B cell (primary cell): ENCODE data around the gene DTX3. TPM values are rescaled to one million over a fixed set of nuclear protein-coding genes. Genes with fewer than 3 reads are reported as not detected.
"Not testable (repeated sequence)": the region's sequence is repeated elsewhere in the genome, so short reads cannot be mapped to it uniquely, and the experiment has no call there.

Experiments
- ATAC-seq: fragments of 200-7000 bp; cut with Tn5 transposase; one replicate; pipeline ENCODE4 v1.10.0; 2021; ENCODE audit warnings: low read depth, mild to moderate bottlenecking, moderate number of reproducible peaks, moderate library complexity
- CTCF ChIA-PET: fragments of 350-600 bp; sonication (Branson Sonifier 250); formaldehyde crosslinking; loops from one replicate; lab custom pipeline; 2021; ENCODE audit warnings: antibody characterized with exemption, inconsistent platforms; lab: Charles Lee
- POLR2A ChIA-PET: fragments of 350-600 bp; sonication (Branson Sonifier 250); formaldehyde crosslinking; loops from one replicate; lab custom pipeline; 2021; ENCODE audit warnings: antibody characterized with exemption; lab: Charles Lee
- DNase-seq: peaks from one replicate; pipeline ENCODE4 v3.0.0; 2013
- H2AFZ ChIP-seq: 2 replicates; pipeline ENCODE4 v1.6.1; 2012; ENCODE audit warnings: mild to moderate bottlenecking, low read depth, low read length; ENCODE audit not compliant: insufficient read depth, poor library complexity, severe bottlenecking
- H3K27ac ChIP-seq, 2 donors: 1 replicate in 1 of 2; 2 replicates in 1 of 2; pipeline ENCODE4 v1.5.1; 2012 to 2013; ENCODE audit warnings: low read length in 2 of 2, mild to moderate bottlenecking in 2 of 2, moderate library complexity in 1 of 2
- H3K27me3 ChIP-seq, 4 experiments: fragments of 200-600 bp in 1 of 4; sonication (generic) in 1 of 4; replicated peaks in 1 of 4; 1 replicate in 2 of 4; 2 replicates in 2 of 4; pipeline versions ENCODE4 v1.6.1 to v1.7.0; 2013 to 2016; ENCODE audit warnings: low read length in 3 of 4, mild to moderate bottlenecking in 2 of 4, mixed read lengths in 1 of 4, moderate library complexity in 1 of 4; ENCODE audit not compliant: insufficient read depth in 4 of 4, control insufficient read depth in 3 of 4; ENCODE audit errors: control extremely low read depth in 1 of 4
- H3K36me3 ChIP-seq, 2 experiments: replicated peaks in 1 of 2; 1 replicate in 1 of 2; 2 replicates in 1 of 2; pipeline versions ENCODE4 v1.6.1 to v1.7.1; 2013; ENCODE audit warnings: low read length in 1 of 2; ENCODE audit not compliant: insufficient read depth in 2 of 2, control insufficient read depth in 1 of 2; ENCODE audit errors: control extremely low read depth in 1 of 2, extremely low read depth in 1 of 2
- H3K4me1 ChIP-seq, 2 donors: fragments of 200-600 bp in 1 of 2; sonication (generic) in 1 of 2; 1 replicate in 1 of 2; 2 replicates in 1 of 2; pipeline versions ENCODE4 v1.5.1 to v1.6.1; 2013 to 2017; ENCODE audit warnings: low read length in 2 of 2; ENCODE audit not compliant: control insufficient read depth in 2 of 2, insufficient read depth in 2 of 2
- H3K4me2 ChIP-seq: replicated peaks from 2 replicates; pipeline ENCODE3; 2012; ENCODE audit warnings: mild to moderate bottlenecking, low read depth, low read length; ENCODE audit not compliant: poor library complexity, severe bottlenecking
- H3K4me3 ChIP-seq, 5 experiments: fragments of 200-600 bp in 1 of 5; sonication (generic) in 1 of 5; 1 replicate in 3 of 5; 2 replicates in 2 of 5; pipeline versions ENCODE4 v1.5.1 to v1.7.0; 2011 to 2016; ENCODE audit warnings: low read length in 4 of 5, mild to moderate bottlenecking in 4 of 5, low read depth in 2 of 5, control low read depth in 1 of 5, moderate library complexity in 1 of 5; ENCODE audit not compliant: insufficient read depth in 1 of 5; ENCODE audit errors: control extremely low read depth in 1 of 5, extremely low read depth in 1 of 5
- H3K79me2 ChIP-seq: fragments of 200-600 bp; sonication (generic); one replicate; pipeline ENCODE4 v1.6.0; 2016; ENCODE audit warnings: low read length; ENCODE audit not compliant: control insufficient read depth, insufficient read depth
- H3K9ac ChIP-seq: fragments of 200-600 bp; sonication (generic); 2 replicates; pipeline ENCODE4 v1.6.1; 2017; ENCODE audit warnings: mild to moderate bottlenecking, low read length, moderate library complexity
- H3K9me3 ChIP-seq, 3 donors: one replicate each; pipeline versions ENCODE4 v1.6.1 to v1.7.1; 2013; ENCODE audit warnings: low read length in 2 of 3; ENCODE audit not compliant: control insufficient read depth in 2 of 3, insufficient read depth in 1 of 3; ENCODE audit errors: control extremely low read depth in 1 of 3
- H4K20me1 ChIP-seq: 2 replicates; pipeline ENCODE4 v1.6.0; 2012; ENCODE audit warnings: mild to moderate bottlenecking, low read length; ENCODE audit not compliant: insufficient read depth, control insufficient read depth, poor library complexity, severe bottlenecking
- H3K27ac Mint-ChIP-seq: one replicate; pipeline ENCODE4 v1.8.0; 2021; ENCODE audit warnings: mixed read lengths
- H3K27me3 Mint-ChIP-seq: one replicate; pipeline ENCODE4 v1.8.0; 2021; ENCODE audit warnings: mixed read lengths
- H3K4me1 Mint-ChIP-seq: one replicate; pipeline ENCODE4 v1.8.0; 2021; ENCODE audit warnings: mixed read lengths
- H3K4me3 Mint-ChIP-seq: one replicate; pipeline ENCODE4 v1.8.0; 2021; ENCODE audit warnings: mixed read lengths
- H3K9me3 Mint-ChIP-seq: one replicate; pipeline ENCODE4 v1.8.0; 2022; ENCODE audit warnings: mixed read lengths; ENCODE audit not compliant: insufficient read depth
- EZH2 ChIP-seq: IDR thresholded peaks from 2 replicates; pipeline ENCODE4 v1.6.1; 2012; ENCODE audit warnings: borderline replicate concordance, low read depth, mild to moderate bottlenecking, moderate library complexity, low read length; ENCODE audit not compliant: insufficient read depth, poor library complexity, severe bottlenecking
- WGBS: methylation state at CpG from one replicate; pipeline ENCODE4 v1.1.5; 2013; ENCODE audit warnings: missing lambda C conversion rate; ENCODE audit not compliant: insufficient coverage; 5-methylcytosine and 5-hydroxymethylcytosine counted together
- intact Hi-C: fragments of 100-400 bp; cut with micrococcal nuclease; formaldehyde crosslinking; loops from one replicate; pipeline ENCODE4 v1.10.0; 2022
- polyA plus RNA-seq: library from polyadenylated mRNA; depleted of rRNA; stranded (reverse); fragments of >200 nt; gene quantifications from 2 replicates; pipeline ENCODE4 v1.2.3, GENCODE V29; 2012
- total RNA-seq, 2 donors: library from RNA; stranded (reverse); fragments of 120-200 nt in 1 of 2; gene quantifications; 1 replicate in 1 of 2; 2 replicates in 1 of 2; pipeline versions ENCODE4 v1.2.3 to v1.2.4, GENCODE V29; 2013 to 2022
- TF ChIP-seq, protein P1 (sequence below): fragments of 200-600 bp; IDR thresholded peaks from one replicate; pipeline ENCODE4 v1.8.0; 2022; ENCODE audit warnings: antibody characterized with exemption, mild to moderate bottlenecking

The DTX3 gene
- total and polyA plus RNA-seq, 2 donors (not counting 1 experiment from before 2014, with no cell fraction given): 3.5 to 7.3 TPM

DNA sequence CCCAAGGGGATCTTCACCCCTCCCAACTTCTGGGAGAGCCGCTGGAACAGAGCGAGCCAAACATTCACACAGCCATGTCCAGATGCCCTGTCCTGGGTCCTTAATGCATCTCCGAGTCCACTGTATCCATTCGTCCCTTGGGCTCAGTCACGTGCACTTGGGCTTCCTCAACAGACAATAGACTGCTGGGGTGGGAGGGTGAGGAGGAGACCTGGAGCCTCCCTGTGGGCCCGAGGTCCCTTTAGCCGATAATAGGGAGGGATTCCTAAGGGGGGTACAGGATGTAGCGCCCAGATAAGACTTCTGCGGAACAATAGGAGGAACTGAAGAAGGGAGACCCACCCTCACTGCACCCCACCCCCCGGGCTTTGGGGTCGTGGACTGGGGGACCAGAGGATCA lies 13.3 kb downstream of the DTX3 start:
- intact Hi-C loops: no loop called here
- peaks cover 68% of the 10 kb centered on the region for H3K4me1 Mint-ChIP-seq
- ATAC-seq (no peak), DNase-seq (peak; percentile 7)
- TF ChIP-seq, protein P1, sequence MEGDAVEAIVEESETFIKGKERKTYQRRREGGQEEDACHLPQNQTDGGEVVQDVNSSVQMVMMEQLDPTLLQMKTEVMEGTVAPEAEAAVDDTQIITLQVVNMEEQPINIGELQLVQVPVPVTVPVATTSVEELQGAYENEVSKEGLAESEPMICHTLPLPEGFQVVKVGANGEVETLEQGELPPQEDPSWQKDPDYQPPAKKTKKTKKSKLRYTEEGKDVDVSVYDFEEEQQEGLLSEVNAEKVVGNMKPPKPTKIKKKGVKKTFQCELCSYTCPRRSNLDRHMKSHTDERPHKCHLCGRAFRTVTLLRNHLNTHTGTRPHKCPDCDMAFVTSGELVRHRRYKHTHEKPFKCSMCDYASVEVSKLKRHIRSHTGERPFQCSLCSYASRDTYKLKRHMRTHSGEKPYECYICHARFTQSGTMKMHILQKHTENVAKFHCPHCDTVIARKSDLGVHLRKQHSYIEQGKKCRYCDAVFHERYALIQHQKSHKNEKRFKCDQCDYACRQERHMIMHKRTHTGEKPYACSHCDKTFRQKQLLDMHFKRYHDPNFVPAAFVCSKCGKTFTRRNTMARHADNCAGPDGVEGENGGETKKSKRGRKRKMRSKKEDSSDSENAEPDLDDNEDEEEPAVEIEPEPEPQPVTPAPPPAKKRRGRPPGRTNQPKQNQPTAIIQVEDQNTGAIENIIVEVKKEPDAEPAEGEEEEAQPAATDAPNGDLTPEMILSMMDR: no peak
- no peak for TF ChIP-seq EZH2
- no peak overlapping the region for H3K27ac Mint-ChIP-seq
- H3K27me3 ChIP-seq: peaks cover 0 to 79% (median 49%) of the 10 kb centered on the region in 4 experiments
- H3K4me3 Mint-ChIP-seq: no peak overlapping the region
- H3K27me3 Mint-ChIP-seq: peaks cover 66% of the 10 kb centered on the region
- H3K27ac ChIP-seq: no peak overlapping the region
- peaks cover 0 to 18% (median 0%) of the 10 kb centered on the region in 3 donors for H3K9me3 ChIP-seq
- H3K9me3 Mint-ChIP-seq: no peaks in the 10 kb centered on the region
- no peak overlapping the region for H2AFZ ChIP-seq
- no peaks in the 10 kb centered on the region for H3K36me3 ChIP-seq
- CTCF ChIA-PET: interaction anchor here (5.1 kb wide), 1 partner anchor 35 kb away, joined by 122 read pairs; no protein-coding TSS in a partner anchor
- H3K79me2 ChIP-seq: no peaks in the 10 kb centered on the region
- peaks cover 7% of the 10 kb centered on the region for H4K20me1 ChIP-seq
- H3K4me3 ChIP-seq: no peak overlapping the region
- no peak overlapping the region for H3K4me2 ChIP-seq
- no peak overlapping the region for H3K9ac ChIP-seq
- POLR2A ChIA-PET: no interaction called here
- 61% methylated on average over 4 of the region's 11 CpGs for WGBS
- peaks cover 57 to 71% of the 10 kb centered on the region in 2 donors for H3K4me1 ChIP-seq

DNA sequence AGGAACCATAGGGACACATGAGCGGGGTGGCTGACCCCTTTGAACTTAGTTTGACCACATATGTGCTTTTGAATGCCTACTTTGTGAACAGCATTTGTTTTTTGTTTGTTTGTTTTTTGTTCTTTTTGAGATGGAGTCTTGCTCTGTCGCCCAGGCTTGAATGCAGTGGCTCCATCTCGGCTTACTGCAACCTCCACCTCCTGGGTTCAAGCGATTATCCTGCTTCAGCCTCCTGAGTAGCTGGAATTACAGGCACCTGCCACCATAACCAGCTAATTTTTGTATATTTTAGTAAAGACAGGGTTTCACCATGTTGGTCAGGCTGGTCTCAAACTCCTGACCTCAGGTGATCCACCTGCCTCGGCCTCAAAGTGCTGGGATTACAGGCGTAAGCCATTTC lies 13.8 kb downstream of the DTX3 start:
- H4K20me1 ChIP-seq, H3K4me2 ChIP-seq, H3K27ac ChIP-seq, H3K4me3 ChIP-seq, H3K36me3 ChIP-seq, H3K4me3 Mint-ChIP-seq, H3K79me2 ChIP-seq, H3K27ac Mint-ChIP-seq, intact Hi-C loops, ATAC-seq, H3K9ac ChIP-seq, H2AFZ ChIP-seq, POLR2A ChIA-PET, DNase-seq, H3K9me3 Mint-ChIP-seq: not testable (repeated sequence)
- peaks cover 0 to 18% (median 0%) of the 10 kb centered on the region in 3 donors for H3K9me3 ChIP-seq
- H3K4me1 ChIP-seq: peaks cover 53 to 67% of the 10 kb centered on the region in 2 donors
- 81% methylated on average over 5 of the region's 6 CpGs for WGBS
- CTCF ChIA-PET: interaction anchor here (5.1 kb wide), 1 partner anchor 36 kb away, joined by 122 read pairs; no protein-coding TSS in a partner anchor
- peaks cover 0 to 79% (median 49%) of the 10 kb centered on the region in 4 experiments for H3K27me3 ChIP-seq
- Mint-ChIP-seq H3K27me3 (peaks cover 71% of the 10 kb centered on the region), H3K4me1 (peaks cover 63% of the 10 kb centered on the region)
